HepG2 (cell line): ENCODE measurements around the gene ALDOA. TPM values are rescaled to one million over a fixed set of nuclear protein-coding genes. Genes with fewer than 3 reads are reported as not detected.

Experiments used
- EEA1 ChIP-seq: sonication (generic); formaldehyde crosslinking; IDR thresholded peaks from 2 replicates; pipeline ENCODE4 v1.5.1; 2020; ENCODE audit warnings: mild to moderate bottlenecking, missing genetic modification reagents, borderline replicate concordance
- FOSL1 ChIP-seq: sonication (generic); formaldehyde crosslinking; IDR thresholded peaks from 2 replicates; pipeline ENCODE4 v1.9.0; 2021; ENCODE audit warnings: missing genetic modification reagents, borderline replicate concordance
- FOXC1 ChIP-seq: sonication (generic); formaldehyde crosslinking; IDR thresholded peaks from 2 replicates; pipeline ENCODE4 v1.8.0; 2022; ENCODE audit warnings: mild to moderate bottlenecking, missing genetic modification reagents, borderline replicate concordance
- GATA4 ChIP-seq: sonication (generic); IDR thresholded peaks from 2 replicates; pipeline ENCODE4 v1.6.1; 2016; ENCODE audit warnings: antibody characterized with exemption, low read depth, borderline replicate concordance
- GATAD1 ChIP-seq: IDR thresholded peaks from 2 replicates; pipeline ENCODE4 v1.6.1; 2016; ENCODE audit warnings: missing genetic modification reagents, missing compliant biosample characterization
- MXD1 ChIP-seq: sonication (generic); formaldehyde crosslinking; IDR thresholded peaks from 2 replicates; pipeline ENCODE4 v1.4.0; 2020; ENCODE audit warnings: mild to moderate bottlenecking, missing genetic modification reagents
- NR2F6 ChIP-seq, 2 experiments: IDR thresholded peaks; 2 replicates each; pipeline ENCODE4 v1.6.1; 2016; ENCODE audit warnings: antibody characterized with exemption in 1 of 2, mild to moderate bottlenecking in 1 of 2
- PAWR ChIP-seq: sonication (generic); formaldehyde crosslinking; IDR thresholded peaks from 2 replicates; pipeline ENCODE4 v1.4.0; 2020; ENCODE audit warnings: missing genetic modification reagents, mild to moderate bottlenecking, borderline replicate concordance
- PCBP2 ChIP-seq: fragments of 200-400 bp; formaldehyde crosslinking; optimal IDR thresholded peaks from 2 replicates; pipeline ENCODE3; 2018; ENCODE audit warnings: low read length, low read depth; ENCODE audit not compliant: poor library complexity, severe bottlenecking
- REPIN1 ChIP-seq: sonication (generic); formaldehyde crosslinking; IDR thresholded peaks from 2 replicates; pipeline ENCODE4 v1.8.0; 2022; ENCODE audit warnings: missing genetic modification reagents, low read depth, mild to moderate bottlenecking, borderline replicate concordance
- RNF2 ChIP-seq: fragments of 450-650 bp; conservative IDR thresholded peaks from 2 replicates; pipeline ENCODE4 v1.6.1; 2016; ENCODE audit warnings: low read depth
- SOX5 ChIP-seq: IDR thresholded peaks from 2 replicates; pipeline ENCODE4 v1.6.1; 2016; ENCODE audit warnings: borderline replicate concordance
- U2AF1 ChIP-seq: fragments of 200-400 bp; formaldehyde crosslinking; optimal IDR thresholded peaks from 2 replicates; pipeline ENCODE3; 2017; ENCODE audit warnings: mild to moderate bottlenecking, low read depth, low read length
- ZBED4 ChIP-seq: sonication (generic); formaldehyde crosslinking; IDR thresholded peaks from 2 replicates; pipeline ENCODE4 v1.4.0; 2020; ENCODE audit warnings: missing genetic modification reagents, borderline replicate concordance
- ZKSCAN5 ChIP-seq: sonication (generic); formaldehyde crosslinking; IDR thresholded peaks from 2 replicates; pipeline ENCODE4 v1.5.1; 2020; ENCODE audit warnings: mild to moderate bottlenecking, missing genetic modification reagents
- ZMYM2 ChIP-seq: sonication (generic); formaldehyde crosslinking; IDR thresholded peaks from 2 replicates; pipeline ENCODE4 v1.8.0; 2022; ENCODE audit warnings: mild to moderate bottlenecking, missing genetic modification reagents
- ZNF136 ChIP-seq: sonication (generic); formaldehyde crosslinking; IDR thresholded peaks from 2 replicates; pipeline ENCODE4 v1.8.1; 2022; ENCODE audit warnings: low read depth, mild to moderate bottlenecking, moderate library complexity, missing genetic modification reagents
- ZNF430 ChIP-seq: sonication (generic); formaldehyde crosslinking; IDR thresholded peaks from 2 replicates; pipeline ENCODE4 v1.9.0; 2021; ENCODE audit warnings: mild to moderate bottlenecking, missing genetic modification reagents
- ZNF567 ChIP-seq: sonication (generic); formaldehyde crosslinking; IDR thresholded peaks from 2 replicates; pipeline ENCODE4 v1.8.1; 2023; ENCODE audit warnings: mild to moderate bottlenecking, missing genetic modification reagents, borderline replicate concordance
- ZNF605 ChIP-seq: sonication (generic); formaldehyde crosslinking; IDR thresholded peaks from 2 replicates; pipeline ENCODE4 v1.8.0; 2022; ENCODE audit warnings: mild to moderate bottlenecking, missing genetic modification reagents
- ZNF619 ChIP-seq: sonication (generic); formaldehyde crosslinking; IDR thresholded peaks from 2 replicates; pipeline ENCODE4 v1.4.0; 2020; ENCODE audit warnings: mild to moderate bottlenecking, missing genetic modification reagents
- ZNF674 ChIP-seq: sonication (generic); formaldehyde crosslinking; IDR thresholded peaks from 2 replicates; pipeline ENCODE4 v1.5.0; 2020; ENCODE audit warnings: low read depth, mild to moderate bottlenecking, missing genetic modification reagents
- ZSCAN25 ChIP-seq: sonication (generic); formaldehyde crosslinking; IDR thresholded peaks from 2 replicates; pipeline ENCODE4 v1.8.0; 2022; ENCODE audit warnings: mild to moderate bottlenecking, missing genetic modification reagents
- ZSCAN30 ChIP-seq: sonication (generic); formaldehyde crosslinking; IDR thresholded peaks from 2 replicates; pipeline ENCODE4 v1.5.0; 2020; ENCODE audit warnings: mild to moderate bottlenecking, missing genetic modification reagents
- polyA plus RNA-seq, 8 experiments: library from polyadenylated mRNA; depleted of rRNA in 3 of 8; stranded (reverse) in 7 of 8; unstranded in 1 of 8; fragments of >200 nt; fragmentation: Illumina TruSeq in 4 of 8; extraction: Trizol in 4 of 8; gene quantifications; 2 replicates each; pipeline versions ENCODE4 v1.2.1 to v1.2.3, GENCODE V29; 2011 to 2016; ENCODE audit warnings: low read depth in 4 of 8, missing spikeins in 1 of 8, mixed read lengths in 1 of 8; ENCODE audit not compliant: insufficient read depth in 1 of 8
- total RNA-seq, 5 experiments: library from RNA; depleted of rRNA; stranded (reverse); fragments of >200 nt; fragmentation: Illumina TruSeq; extraction: Trizol; gene quantifications; 2 replicates each; pipeline ENCODE4 v1.2.3, GENCODE V29; 2016; ENCODE audit warnings: low read depth in 1 of 5

The ALDOA gene
- total and polyA plus RNA-seq, 2 of the 13 experiments (the other 11 are each of a cell fraction or from before 2014, with no cell fraction given) = 925 to 1,884 TPM

GRCh38 chr16:30112197-30113030 lies 46.9 kb downstream of the ALDOA start (continued):
- no peak; the same call in 1 of the 2 replicates for TF ChIP-seq ZBED4 (CRISPR knock-in tag)
- peak; percentile 48 for TF ChIP-seq GATAD1 (CRISPR knock-in tag)
- TF ChIP-seq EEA1 (CRISPR knock-in tag) = 0 out of 2 replicates have a peak, but pooled peaks have one; percentile 22
- no peak for TF ChIP-seq U2AF1
- TF ChIP-seq ZNF430 = peak; percentile 87
- peak; percentile 81 for TF ChIP-seq NR2F6 (IDR thresholded peaks at IDR 0.05)
- TF ChIP-seq NR2F6 (CRISPR knock-in tag; IDR thresholded peaks at IDR 0.05) = peak; percentile 87
- peak; percentile 97 for TF ChIP-seq ZNF619 (CRISPR knock-in tag)
- 0 out of 2 replicates have a peak, but pooled peaks have one; percentile 28 for TF ChIP-seq ZNF674
- peak; percentile 35; the same call in 1 of the 2 replicates for TF ChIP-seq REPIN1
- TF ChIP-seq SOX5 (CRISPR knock-in tag) = peak; percentile 52
- TF ChIP-seq ZKSCAN5 (CRISPR knock-in tag) = peak; percentile 46; the same call in 1 of the 2 replicates
- no peak; the same call in 1 of the 2 replicates for TF ChIP-seq ZNF567
- no peak for TF ChIP-seq GATA4
- no peak for TF ChIP-seq PAWR (CRISPR knock-in tag)
- peak; percentile 87; the same call in 1 of the 2 replicates for TF ChIP-seq RNF2
- TF ChIP-seq FOXC1 (CRISPR knock-in tag) = peak; percentile 91; the same call in 1 of the 2 replicates
- TF ChIP-seq FOSL1 (CRISPR knock-in tag) = no peak
- TF ChIP-seq ZMYM2 (CRISPR knock-in tag) = peak; percentile 82
- TF ChIP-seq ZSCAN30 = no peak
- peak; percentile 92; the same call in 1 of the 2 replicates for TF ChIP-seq ZNF136
- peak; percentile 89 for TF ChIP-seq ZNF605 (CRISPR knock-in tag)
- TF ChIP-seq MXD1 = peak; percentile 18; the same call in 1 of the 2 replicates
- peak; percentile 96 for TF ChIP-seq ZSCAN25 (CRISPR knock-in tag)
- no peak for TF ChIP-seq PCBP2
